Measurements from ENCODE around the gene PPM1H.
"Not testable (repeated sequence)": the region's sequence is repeated elsewhere in the genome, so short reads cannot be mapped to it uniquely, and the experiment has no call there.

PPM1H gene, protein sequence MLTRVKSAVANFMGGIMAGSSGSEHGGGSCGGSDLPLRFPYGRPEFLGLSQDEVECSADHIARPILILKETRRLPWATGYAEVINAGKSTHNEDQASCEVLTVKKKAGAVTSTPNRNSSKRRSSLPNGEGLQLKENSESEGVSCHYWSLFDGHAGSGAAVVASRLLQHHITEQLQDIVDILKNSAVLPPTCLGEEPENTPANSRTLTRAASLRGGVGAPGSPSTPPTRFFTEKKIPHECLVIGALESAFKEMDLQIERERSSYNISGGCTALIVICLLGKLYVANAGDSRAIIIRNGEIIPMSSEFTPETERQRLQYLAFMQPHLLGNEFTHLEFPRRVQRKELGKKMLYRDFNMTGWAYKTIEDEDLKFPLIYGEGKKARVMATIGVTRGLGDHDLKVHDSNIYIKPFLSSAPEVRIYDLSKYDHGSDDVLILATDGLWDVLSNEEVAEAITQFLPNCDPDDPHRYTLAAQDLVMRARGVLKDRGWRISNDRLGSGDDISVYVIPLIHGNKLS

GRCh38 chr12:62934799-62935674 is at the start of gene PPM1H:
PPM1H (minus strand) TSS chr12:62935150; CDS start chr12:62934736, 414 bp downstream.
- peak; percentile 84 for DNase-seq

DNA sequence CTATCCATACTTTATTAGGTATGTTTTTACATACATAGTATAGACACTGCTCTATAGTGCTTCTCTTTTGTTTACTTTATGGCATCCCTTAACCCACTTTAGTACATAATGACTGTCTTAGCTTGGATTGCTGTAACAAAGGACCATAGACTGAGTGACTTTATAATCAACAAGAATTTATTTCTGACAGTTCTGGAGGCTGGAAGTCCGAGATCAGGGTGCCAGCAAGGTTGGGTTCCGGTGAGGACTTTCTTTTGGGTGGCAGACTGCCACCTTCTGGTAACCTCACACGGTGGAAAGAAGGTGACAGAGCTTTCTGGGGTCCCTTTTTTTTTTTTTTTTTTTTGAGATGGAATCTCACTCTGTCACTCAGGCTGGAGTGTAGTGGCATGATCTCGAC is 48.6 kb upstream of the PPM1H start:
- DNase-seq = no peak

GRCh38 chr12:62978768-62979167 is 43.8 kb upstream of the PPM1H start:
- no peak for DNase-seq

DNA sequence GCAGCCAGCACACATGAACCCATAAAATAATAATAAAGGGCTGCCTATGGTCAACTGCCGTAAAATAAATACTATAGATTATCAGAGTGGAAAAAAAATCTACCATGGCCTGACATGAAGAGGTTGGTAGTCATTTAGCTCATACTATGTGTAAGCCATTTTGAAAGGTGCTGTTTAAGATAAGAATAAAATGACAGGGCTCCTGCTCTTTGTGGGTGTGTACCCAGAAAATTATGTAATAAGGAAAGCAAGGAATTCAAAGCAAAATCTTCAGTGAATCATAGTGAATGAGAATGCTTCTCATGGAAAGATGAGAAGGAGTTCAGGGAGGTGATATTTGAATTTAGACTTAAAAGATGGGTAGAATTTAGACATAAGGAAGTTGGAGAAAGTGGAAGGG is 42.9 kb upstream of the PPM1H start:
- no peak for DNase-seq

DNA sequence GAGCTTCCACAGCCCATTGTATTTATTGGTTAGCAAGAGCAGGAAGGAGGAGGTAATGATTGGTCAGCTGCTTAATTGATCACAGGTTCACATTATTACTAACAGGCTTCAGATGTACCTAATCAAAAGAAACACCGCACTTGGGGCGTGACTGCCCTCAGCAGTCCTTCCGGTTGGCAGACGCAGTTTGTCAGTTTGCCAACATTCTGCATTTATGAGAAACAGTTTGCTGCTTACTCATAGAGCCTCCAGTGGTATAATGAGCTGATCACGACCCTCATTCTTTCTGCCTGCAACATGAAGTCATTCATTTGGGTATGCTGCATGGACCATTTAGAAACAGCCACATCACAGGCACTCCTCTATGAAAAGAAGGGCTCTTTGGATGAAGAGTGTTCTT is 42.5 kb upstream of the PPM1H start:
- DNase-seq = peak; percentile 73

DNA sequence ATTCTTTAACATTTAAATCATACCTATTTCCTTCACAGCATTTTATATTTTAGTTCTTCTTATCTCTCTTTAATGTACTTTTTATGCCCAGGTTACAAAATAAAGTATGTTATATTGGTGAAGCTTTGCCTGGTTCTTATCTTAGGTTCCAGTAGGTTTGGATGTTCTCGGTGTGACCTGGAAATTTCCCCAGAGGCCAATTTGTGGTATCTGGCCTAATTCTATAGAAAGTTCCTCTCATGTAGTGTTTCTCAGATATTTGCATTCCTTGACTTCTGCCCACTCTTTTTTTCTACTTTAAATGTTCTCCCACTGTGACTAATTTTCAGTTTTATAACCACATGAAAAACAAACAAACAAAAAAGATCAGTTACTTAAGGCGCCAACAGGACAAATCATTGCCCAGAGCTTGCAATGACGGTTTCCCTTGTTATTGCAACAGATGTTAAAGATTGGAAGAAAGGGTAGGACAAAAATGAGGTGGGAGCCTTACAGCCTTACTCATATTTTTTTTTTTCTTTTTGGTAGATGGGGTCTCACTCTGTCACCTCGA is 41.2 kb upstream of the PPM1H start:
- no peak for DNase-seq

- DNase-seq = no peak
Observed at GRCh38 chr12:62971769-62972525, 37.0 kb upstream of the PPM1H start.

DNA sequence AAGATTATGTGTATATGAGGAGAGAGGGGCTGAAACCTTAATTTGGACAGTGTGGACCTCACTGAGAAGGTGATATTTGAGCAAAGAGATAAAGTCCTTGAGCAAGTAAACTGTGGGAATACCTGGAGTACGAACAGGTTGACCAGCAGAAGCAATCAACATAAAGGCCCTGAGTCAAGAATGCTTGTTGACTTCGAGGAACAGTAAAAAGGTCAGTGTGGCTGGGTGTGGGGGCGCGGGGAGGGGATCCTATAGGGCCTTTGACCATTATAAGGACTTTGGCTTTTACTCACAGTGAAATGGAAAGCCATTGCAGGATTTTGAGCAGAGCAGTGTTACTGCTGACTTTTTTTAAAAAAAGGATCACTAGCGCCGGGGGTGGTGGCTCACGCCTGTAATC is 34.7 kb upstream of the PPM1H start:
- no peak for DNase-seq

DNA sequence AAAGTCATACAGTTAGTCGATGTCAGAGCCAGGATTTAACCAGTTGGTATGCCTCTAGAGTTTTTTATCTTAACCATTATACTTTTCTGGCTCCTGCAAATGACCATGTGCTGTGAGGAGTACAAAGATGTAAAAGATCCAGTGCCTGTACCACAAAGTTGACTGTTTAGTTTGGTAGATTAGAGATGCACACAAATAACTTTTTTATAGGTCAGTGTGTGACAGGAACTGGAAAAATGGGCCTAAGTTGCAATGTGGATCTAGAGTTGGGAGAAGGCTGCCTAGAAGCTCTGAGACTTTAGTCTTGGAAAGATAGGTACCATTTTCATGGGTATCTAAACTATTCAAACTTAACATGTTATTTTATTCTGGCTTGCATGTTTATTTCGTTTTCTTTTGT is 32.8 kb upstream of the PPM1H start:
- no peak for DNase-seq

- no peak for DNase-seq
Observed at GRCh38 chr12:62966990-62967506, 32.1 kb upstream of the PPM1H start.

- DNase-seq = not testable (repeated sequence)
Observed at GRCh38 chr12:62966446-62966989, 31.6 kb upstream of the PPM1H start.

DNA sequence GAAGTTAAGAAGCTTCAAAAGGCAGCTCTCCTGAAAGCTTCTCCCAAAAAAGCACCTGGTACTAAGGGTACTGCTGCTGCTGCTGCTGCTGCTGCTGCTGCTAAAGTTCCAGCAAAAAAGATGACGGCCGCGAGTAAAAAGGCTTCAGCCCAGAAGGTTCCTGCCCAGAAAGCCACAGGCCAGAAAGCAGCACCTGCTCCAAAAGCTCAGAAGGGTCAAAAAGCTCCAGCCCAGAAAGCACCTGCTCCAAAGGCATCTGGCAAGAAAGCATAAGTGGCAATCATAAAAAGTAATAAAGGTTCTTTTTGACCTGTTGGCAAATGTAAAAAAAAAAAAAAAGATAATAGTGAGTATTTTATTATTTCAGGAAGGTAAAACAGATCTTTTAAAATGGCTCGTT is 30.8 kb upstream of the PPM1H start:
- DNase-seq = not testable (repeated sequence)

- not testable (repeated sequence) for DNase-seq
Observed at GRCh38 chr12:62965242-62965641, 30.3 kb upstream of the PPM1H start.

DNA sequence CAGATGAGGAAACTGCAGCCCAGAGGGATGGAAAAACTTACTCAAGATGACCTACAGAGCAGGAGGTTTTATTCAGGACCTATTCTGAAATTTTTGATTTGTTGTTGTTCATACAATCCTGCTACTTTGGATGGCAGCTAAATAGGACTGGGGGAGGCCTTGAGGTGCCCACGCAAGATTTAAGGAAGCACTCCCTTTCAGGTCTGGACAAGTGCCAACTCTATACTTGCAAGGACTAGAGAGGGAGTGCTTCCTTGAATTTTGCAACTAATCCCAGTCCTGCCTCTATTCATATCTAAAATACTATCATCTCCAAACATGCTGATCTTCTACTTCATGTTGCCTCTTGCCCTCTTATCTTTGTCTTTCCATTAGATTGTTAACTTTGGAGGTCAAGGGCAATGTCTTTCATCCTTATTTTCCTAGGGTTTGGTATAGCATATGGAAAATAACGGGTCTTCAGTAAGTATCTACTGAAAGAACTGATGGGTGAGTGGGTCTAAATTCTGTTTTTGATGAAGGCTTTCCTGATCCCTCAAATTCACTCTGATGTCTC is 28.6 kb upstream of the PPM1H start:
- no peak for DNase-seq

- no peak for DNase-seq
Observed at GRCh38 chr12:62960324-62960723, 25.4 kb upstream of the PPM1H start.

DNA sequence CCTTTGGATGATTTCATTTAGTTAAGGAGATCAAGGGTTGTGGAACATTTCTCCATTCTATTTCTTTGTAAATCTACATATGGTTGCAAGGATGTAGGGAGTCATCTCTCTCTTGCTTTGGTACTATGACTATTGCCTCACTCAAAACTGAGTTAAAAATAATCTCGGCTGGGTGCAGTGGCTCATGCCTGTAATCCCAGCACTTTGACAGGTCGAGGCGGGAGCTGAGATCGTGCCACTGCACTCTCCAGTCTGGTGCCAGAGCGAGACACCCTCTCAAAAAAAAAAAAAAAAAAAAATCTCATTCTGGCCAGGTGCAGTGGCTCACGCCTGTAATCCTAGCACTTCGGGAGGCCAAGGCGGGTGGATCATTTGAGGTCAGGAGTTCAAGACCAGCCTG is 24.8 kb upstream of the PPM1H start:
- DNase-seq = no peak

DNA sequence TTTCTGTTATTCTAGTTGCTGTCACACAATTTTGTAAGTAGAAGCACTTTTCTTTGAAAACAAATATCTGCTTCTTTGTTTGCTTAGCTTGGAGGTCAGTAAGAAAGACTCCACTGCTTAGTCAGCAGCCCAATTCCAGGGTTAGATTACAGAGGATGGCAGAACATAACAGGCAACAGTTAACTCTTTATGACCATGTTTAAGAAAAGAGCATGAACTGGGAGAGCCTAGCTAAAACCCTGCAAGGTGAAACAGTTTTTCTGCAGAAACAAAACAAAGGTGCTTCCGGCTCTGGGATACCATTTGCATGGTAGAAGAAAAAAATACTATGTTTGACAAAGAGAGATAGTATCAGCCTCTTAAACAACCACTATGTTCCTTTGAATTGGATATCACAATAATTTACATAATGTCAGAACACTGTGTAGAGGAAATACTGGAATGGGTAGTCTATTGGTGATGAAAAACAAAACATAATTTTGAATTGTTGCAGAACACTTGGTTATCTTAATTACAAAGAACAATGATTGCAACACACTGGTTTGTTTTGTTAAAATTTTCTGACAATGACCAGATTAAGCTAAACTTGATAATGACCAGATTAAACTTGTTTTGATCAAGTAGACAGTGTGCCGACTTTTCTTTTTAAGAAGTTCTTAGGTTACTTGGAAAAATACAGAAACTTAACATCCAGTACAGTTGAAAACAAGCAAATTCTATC is 22.4 kb upstream of the PPM1H start:
- no peak for DNase-seq

GRCh38 chr12:62955678-62956077 is 20.7 kb upstream of the PPM1H start:
- DNase-seq = no peak

- no peak for DNase-seq
Observed at GRCh38 chr12:62950317-62950716, 15.4 kb upstream of the PPM1H start.

DNA sequence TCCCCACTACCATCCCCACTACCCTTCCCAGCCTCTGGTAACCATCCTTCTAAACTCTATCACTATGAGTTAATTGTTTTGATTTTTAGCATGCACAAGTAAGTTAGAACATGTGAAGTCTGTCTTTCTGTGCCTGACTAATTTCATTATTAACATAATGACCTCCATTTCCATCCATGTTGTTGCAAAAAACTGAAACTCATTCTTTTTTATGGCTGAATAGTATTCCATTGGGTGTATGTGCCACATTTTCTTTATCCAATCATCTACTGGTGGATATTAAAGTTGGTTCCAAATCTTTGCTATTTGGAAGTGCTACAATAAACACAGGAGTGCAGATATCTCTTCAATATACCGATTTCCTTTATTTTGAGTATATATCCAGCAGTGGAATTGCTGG is 13.2 kb upstream of the PPM1H start:
- no peak for DNase-seq

DNA sequence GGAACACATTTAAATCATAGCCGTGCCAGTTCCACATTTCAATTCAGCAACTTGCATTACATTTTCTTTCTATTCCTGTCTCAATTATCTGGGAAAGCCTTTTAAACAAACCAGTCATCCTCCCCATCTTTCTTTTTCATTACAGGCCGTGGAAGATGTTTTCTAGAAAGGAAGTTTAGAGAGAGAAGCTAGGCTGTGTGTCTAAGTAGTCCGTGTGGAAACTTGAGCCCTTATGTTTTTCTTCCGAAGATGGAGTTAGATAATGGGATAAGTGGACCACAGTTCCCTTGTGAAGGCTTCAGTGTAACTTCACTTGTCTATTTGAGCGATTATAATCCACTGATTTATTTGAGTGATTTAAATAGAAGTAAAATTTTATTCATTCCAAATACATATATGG is 12.4 kb upstream of the PPM1H start:
- DNase-seq = no peak

All from NCI-H748 treated with DMSO at 0.1 percent for 48 hours (cell line).